Thyroid gland (tissue), 4 donors: ENCODE results near the gene LSAMP.

ENCODE experiments used
- POLR2A ChIP-seq, 2 donors: fragments of 450-650 bp; IDR thresholded peaks; one replicate each; pipeline ENCODE4 v1.6.1; 2017; ENCODE audit warnings: antibody characterized with exemption in 2 of 2, mild to moderate bottlenecking in 2 of 2, moderate library complexity in 1 of 2
- TF ChIP-seq, protein P1 (sequence below), 6 experiments: fragments of 200-600 bp in 3 of 6; fragments of 450-650 bp in 3 of 6; sonication (generic) in 3 of 6; IDR thresholded peaks; one replicate each; pipeline ENCODE4 v1.5.1; 2016 to 2019; ENCODE audit warnings: antibody characterized with exemption in 6 of 6, mild to moderate bottlenecking in 2 of 6, inconsistent platforms in 1 of 6, moderate library complexity in 1 of 6

DNA sequence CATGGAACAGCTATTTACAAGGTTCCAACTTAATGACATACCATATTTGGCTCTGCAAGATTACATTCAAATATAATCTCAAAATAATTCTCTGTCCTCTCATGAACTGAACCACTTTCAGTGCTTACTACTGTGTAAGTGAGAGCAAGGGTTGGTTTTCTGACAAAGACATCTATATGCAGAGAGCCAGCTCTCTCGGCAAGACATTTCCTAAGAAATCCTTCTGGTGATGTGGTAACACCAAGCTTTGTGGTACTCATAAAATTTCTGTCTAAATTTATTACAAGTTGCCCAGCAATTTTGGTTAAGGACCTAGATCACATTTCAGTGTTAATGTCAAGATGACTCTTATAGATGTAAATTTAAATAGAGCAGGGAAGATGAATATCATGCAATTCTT, 637.0 kb downstream of the LSAMP start:
- TF ChIP-seq, protein P1, sequence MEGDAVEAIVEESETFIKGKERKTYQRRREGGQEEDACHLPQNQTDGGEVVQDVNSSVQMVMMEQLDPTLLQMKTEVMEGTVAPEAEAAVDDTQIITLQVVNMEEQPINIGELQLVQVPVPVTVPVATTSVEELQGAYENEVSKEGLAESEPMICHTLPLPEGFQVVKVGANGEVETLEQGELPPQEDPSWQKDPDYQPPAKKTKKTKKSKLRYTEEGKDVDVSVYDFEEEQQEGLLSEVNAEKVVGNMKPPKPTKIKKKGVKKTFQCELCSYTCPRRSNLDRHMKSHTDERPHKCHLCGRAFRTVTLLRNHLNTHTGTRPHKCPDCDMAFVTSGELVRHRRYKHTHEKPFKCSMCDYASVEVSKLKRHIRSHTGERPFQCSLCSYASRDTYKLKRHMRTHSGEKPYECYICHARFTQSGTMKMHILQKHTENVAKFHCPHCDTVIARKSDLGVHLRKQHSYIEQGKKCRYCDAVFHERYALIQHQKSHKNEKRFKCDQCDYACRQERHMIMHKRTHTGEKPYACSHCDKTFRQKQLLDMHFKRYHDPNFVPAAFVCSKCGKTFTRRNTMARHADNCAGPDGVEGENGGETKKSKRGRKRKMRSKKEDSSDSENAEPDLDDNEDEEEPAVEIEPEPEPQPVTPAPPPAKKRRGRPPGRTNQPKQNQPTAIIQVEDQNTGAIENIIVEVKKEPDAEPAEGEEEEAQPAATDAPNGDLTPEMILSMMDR (IDR thresholded peaks at IDR 0.05): no peak
- TF ChIP-seq POLR2A (IDR thresholded peaks at IDR 0.05): no peak
